Right lobe of liver (tissue), 6 donors: ENCODE results near the gene NQO2. TPM values are rescaled to one million over a fixed set of nuclear protein-coding genes. Genes with fewer than 3 reads are reported as not detected.
A peak's percentile ranks its signal among the peaks of the same experiment; 100 is the strongest.

Source experiments
- ATAC-seq, 4 donors: fragments of 200-7000 bp; cut with Tn5 transposase; one replicate each; pipeline ENCODE4 v1.9.1; 2020; ENCODE audit warnings: mild to moderate bottlenecking in 4 of 4, moderate library complexity in 4 of 4
- DNase-seq, 3 donors: peaks; one replicate each; pipeline ENCODE4 v3.0.0-alpha.2; 2020
- H3K27ac ChIP-seq, 3 donors: fragments of 200-600 bp; one replicate each; pipeline ENCODE4 v1.8.0; 2022
- H3K27me3 ChIP-seq, 2 donors: fragments of 200-600 bp; one replicate each; pipeline ENCODE4 v1.8.0; 2022
- H3K36me3 ChIP-seq, 4 donors: fragments of 200-600 bp; sonication (generic) in 1 of 4; one replicate each; pipeline versions ENCODE4 v1.5.1 to v1.8.0; 2017 to 2022; ENCODE audit warnings: control low read depth in 1 of 4
- H3K4me1 ChIP-seq, 4 donors: fragments of 200-600 bp; sonication (generic) in 1 of 4; one replicate each; pipeline versions ENCODE4 v1.5.1 to v1.8.0; 2017 to 2022; ENCODE audit warnings: control low read depth in 1 of 4
- H3K4me3 ChIP-seq, 3 donors: fragments of 200-600 bp; one replicate each; pipeline ENCODE4 v1.8.0; 2022
- H3K9me3 ChIP-seq, 4 donors: fragments of 200-600 bp; sonication (generic) in 1 of 4; one replicate each; pipeline versions ENCODE4 v1.5.1 to v1.8.0; 2017 to 2022; ENCODE audit warnings: control low read depth in 1 of 4
- POLR2A ChIP-seq: fragments of 450-650 bp; IDR thresholded peaks from one replicate; pipeline ENCODE4 v1.6.1; 2017; ENCODE audit warnings: antibody characterized with exemption, mild to moderate bottlenecking
- WGBS: methylation state at CpG from one replicate; pipeline ENCODE4 v1.1.6; 2018; ENCODE audit warnings: low coverage, low lambda C conversion rate; ENCODE audit not compliant: insufficient coverage; ENCODE audit errors: missing lambda C conversion rate; 5-methylcytosine and 5-hydroxymethylcytosine counted together
- intact Hi-C, 2 donors: fragments of 100-400 bp; cut with DNase I; formaldehyde crosslinking; loops; one replicate each; pipeline versions ENCODE4 v1.11.2 to v1.14.1; 2022
- long read RNA-seq: library from polyadenylated mRNA; unstranded; transcript quantifications from one replicate; pipeline ENCODE4 v2.0.0, GENCODE V29; 2019
- total RNA-seq, 6 experiments: library from RNA; depleted of rRNA in 2 of 6; stranded (reverse); fragments of >200 nt in 2 of 6; fragmentation: NEBNext Ultra II Directional in 3 of 6; extraction: Animal tissue kit (Norgen Biotek cat#: 25700) in 3 of 6; gene quantifications; one replicate each; pipeline versions ENCODE4 v1.1.0 to v1.2.4, GENCODE V29; 2016 to 2023
- TF ChIP-seq, protein P1 (sequence below), 4 donors: fragments of 200-600 bp in 3 of 4; fragments of 450-650 bp in 1 of 4; IDR thresholded peaks; one replicate each; pipeline versions ENCODE4 v1.5.1 to v1.8.0; 2016 to 2022; ENCODE audit warnings: antibody characterized with exemption in 4 of 4, mild to moderate bottlenecking in 2 of 4
- donor health status: DM: no; HTN: yes; CAD: no.
- donor health status: DM: no; HTN: no; CAD: no.
- donor health status: DM: no; HTN: no; CAD: no.
- donor health status: DM: no; HTN: yes; CAD: no.
- donor health status: DM: no; HTN: yes; CAD: no.

Gene NQO2
- total RNA-seq, result 10 to 100 TPM; 44.5 to 74.2 (median 67.3) TPM
- long read RNA-seq, full-length matches to known transcripts, result 25 of 36 reads
- long read RNA-seq, partial matches to known transcripts, result 1 of 36 reads
- long read RNA-seq, other reads (novel, unspliced or antisense), result 10 of 36 reads

- 9% methylated on average over 15 of the region's 87 CpGs for WGBS
- Histone ChIP-seq H3K9me3 (no peaks in the 10 kb centered on the region), H3K4me1 (peaks cover 0 to 32% (median 11%) of the 10 kb centered on the region in 4 donors), H3K27ac (peak within 1 kb of the TSS; percentile 89 to 96 (median 95)), H3K36me3 (peaks cover 0 to 5% (median 0%) of the 10 kb centered on the region in 4 donors), H3K27me3 (no peaks in the 10 kb centered on the region), H3K4me3 (peak within 1 kb of the TSS; percentile 85 to 92 (median 90))
- ATAC-seq, result peak; percentile 80 to 92 (median 86)
- TF ChIP-seq POLR2A, result peak; percentile 92
- TF ChIP-seq, protein P1, sequence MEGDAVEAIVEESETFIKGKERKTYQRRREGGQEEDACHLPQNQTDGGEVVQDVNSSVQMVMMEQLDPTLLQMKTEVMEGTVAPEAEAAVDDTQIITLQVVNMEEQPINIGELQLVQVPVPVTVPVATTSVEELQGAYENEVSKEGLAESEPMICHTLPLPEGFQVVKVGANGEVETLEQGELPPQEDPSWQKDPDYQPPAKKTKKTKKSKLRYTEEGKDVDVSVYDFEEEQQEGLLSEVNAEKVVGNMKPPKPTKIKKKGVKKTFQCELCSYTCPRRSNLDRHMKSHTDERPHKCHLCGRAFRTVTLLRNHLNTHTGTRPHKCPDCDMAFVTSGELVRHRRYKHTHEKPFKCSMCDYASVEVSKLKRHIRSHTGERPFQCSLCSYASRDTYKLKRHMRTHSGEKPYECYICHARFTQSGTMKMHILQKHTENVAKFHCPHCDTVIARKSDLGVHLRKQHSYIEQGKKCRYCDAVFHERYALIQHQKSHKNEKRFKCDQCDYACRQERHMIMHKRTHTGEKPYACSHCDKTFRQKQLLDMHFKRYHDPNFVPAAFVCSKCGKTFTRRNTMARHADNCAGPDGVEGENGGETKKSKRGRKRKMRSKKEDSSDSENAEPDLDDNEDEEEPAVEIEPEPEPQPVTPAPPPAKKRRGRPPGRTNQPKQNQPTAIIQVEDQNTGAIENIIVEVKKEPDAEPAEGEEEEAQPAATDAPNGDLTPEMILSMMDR (IDR thresholded peaks at IDR 0.05), result no peak
- DNase-seq, result peak; percentile 97 to 98 (median 97)
- intact Hi-C loops, result loop anchor here in 1 of 2 donors (5.0 kb wide), 1 partner anchor 57 kb away; no protein-coding TSS in a partner anchor
Observed at GRCh38 chr6:2999618-3000557, at the start of gene NQO2. NQO2 (plus strand) TSS chr6:2999894; CDS start chr6:3006553, 6,659 bp downstream.

- no peak for ATAC-seq
- DNase-seq, result peak in 1 of 3 donors; percentile 34
- H3K36me3 ChIP-seq, result peaks cover 0 to 30% (median 7%) of the 10 kb centered on the region in 4 donors
- no peaks in the 10 kb centered on the region for H3K9me3 ChIP-seq
- no peak overlapping the region for H3K4me3 ChIP-seq
- WGBS, result 87% methylated on average over 7 of the region's 12 CpGs
- intact Hi-C loops, result no loop called here
- no peaks in the 10 kb centered on the region for H3K27me3 ChIP-seq
- H3K4me1 ChIP-seq, result peaks cover 0 to 13% (median 4%) of the 10 kb centered on the region in 4 donors
- no peak overlapping the region for H3K27ac ChIP-seq
- TF ChIP-seq POLR2A, result no peak
- TF ChIP-seq, protein P1 (IDR thresholded peaks at IDR 0.05), result no peak
Observed at GRCh38 chr6:2950713-2951112, 49.0 kb upstream of the NQO2 start.

DNA sequence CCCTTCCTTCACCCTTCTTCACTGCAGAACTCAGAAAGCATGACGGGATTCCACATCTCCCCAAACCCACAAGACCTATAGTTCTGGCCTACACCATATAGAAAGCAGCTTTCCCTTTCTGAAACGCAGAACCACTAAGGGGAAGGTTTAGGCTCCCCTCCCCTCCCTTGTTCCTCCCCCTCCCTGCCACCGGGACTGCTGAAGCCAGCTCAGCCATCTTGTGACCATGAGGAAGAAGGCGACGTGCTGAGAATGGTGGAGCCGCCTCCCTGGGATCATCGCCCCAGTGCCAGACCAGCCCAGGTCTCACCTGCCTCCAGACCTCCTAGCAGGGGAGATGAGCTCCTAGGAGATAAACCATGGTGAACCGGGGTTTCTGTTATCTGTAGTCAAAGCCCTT, 48.0 kb upstream of the NQO2 start:
- Histone ChIP-seq H3K27ac (peak overlapping the region in 1 of 3 donors; percentile 56), H3K4me3 (no peak overlapping the region), H3K9me3 (no peaks in the 10 kb centered on the region), H3K4me1 (peaks cover 0 to 13% (median 4%) of the 10 kb centered on the region in 4 donors), H3K27me3 (no peaks in the 10 kb centered on the region), H3K36me3 (peaks cover 0 to 30% (median 7%) of the 10 kb centered on the region in 4 donors)
- ATAC-seq, result peak; percentile 21 to 66 (median 56)
- peak in 2 of 3 donors; percentile 54 to 57 for DNase-seq
- intact Hi-C loops, result no loop called here
- TF ChIP-seq, protein P1 (IDR thresholded peaks at IDR 0.05), result no peak
- no peak for TF ChIP-seq POLR2A
- WGBS, result 51% methylated on average over 5 of the region's 8 CpGs

- Histone ChIP-seq H3K9me3 (no peaks in the 10 kb centered on the region), H3K36me3 (peaks cover 0 to 27% (median 6%) of the 10 kb centered on the region in 4 donors), H3K27ac (peak overlapping the region in 1 of 3 donors; percentile 56), H3K4me1 (peaks cover 0 to 19% (median 4%) of the 10 kb centered on the region in 4 donors), H3K4me3 (peak overlapping the region in 1 of 3 donors; percentile 3), H3K27me3 (no peaks in the 10 kb centered on the region)
- TF ChIP-seq, protein P1 (IDR thresholded peaks at IDR 0.05), result peak; percentile 93 to 98 (median 97)
- TF ChIP-seq POLR2A, result no peak
- intact Hi-C loops, result no loop called here
- ATAC-seq, result peak; percentile 91 to 94 (median 92)
- 4% methylated on average over 17 of the region's 27 CpGs for WGBS
- DNase-seq, result peak; percentile 63 to 74 (median 74)
Observed at GRCh38 chr6:2952557-2953095, 47.1 kb upstream of the NQO2 start.
